Mesothelial cell of epicardium (in vitro differentiated cells): ENCODE measurements around the gene SLC45A2. TPM values are rescaled to one million over a fixed set of nuclear protein-coding genes. Genes with fewer than 3 reads are reported as not detected.

Source experiments
- DNase-seq, 2 experiments: peaks; one replicate each; pipeline ENCODE4 v3.0.0; 2021; ENCODE audit warnings: low spot score in 2 of 2; ENCODE audit not compliant: unreplicated experiment in 2 of 2
- H3K27ac Mint-ChIP-seq: 2 replicates; pipeline ENCODE4 v1.8.0; 2021; ENCODE audit warnings: mixed read lengths
- H3K27me3 Mint-ChIP-seq: 2 replicates; pipeline ENCODE4 v1.8.0; 2021; ENCODE audit warnings: low read depth, mixed read lengths
- H3K36me3 Mint-ChIP-seq: 2 replicates; pipeline ENCODE4 v1.8.0; 2021; ENCODE audit warnings: mixed read lengths
- H3K4me1 Mint-ChIP-seq: 2 replicates; pipeline ENCODE4 v1.8.0; 2021; ENCODE audit warnings: mixed read lengths
- H3K4me3 Mint-ChIP-seq: 2 replicates; pipeline ENCODE4 v1.8.0; 2021; ENCODE audit warnings: mild to moderate bottlenecking, moderate library complexity, mixed read lengths
- H3K9me3 Mint-ChIP-seq: 2 replicates; pipeline ENCODE4 v1.8.0; 2021; ENCODE audit warnings: mixed read lengths
- total RNA-seq: library from RNA; stranded (reverse); gene quantifications from 3 replicates; pipeline ENCODE4 v1.2.1, GENCODE V29; 2021
- TF ChIP-seq, protein P1 (sequence below): fragments of 200-600 bp; sonication (generic); IDR thresholded peaks from one replicate; pipeline ENCODE4 v1.5.0; 2021; ENCODE audit warnings: antibody characterized with exemption; ENCODE audit not compliant: unreplicated experiment

Gene SLC45A2
- total RNA-seq, 1 donor from 2014 or later = 0.63 TPM

DNA sequence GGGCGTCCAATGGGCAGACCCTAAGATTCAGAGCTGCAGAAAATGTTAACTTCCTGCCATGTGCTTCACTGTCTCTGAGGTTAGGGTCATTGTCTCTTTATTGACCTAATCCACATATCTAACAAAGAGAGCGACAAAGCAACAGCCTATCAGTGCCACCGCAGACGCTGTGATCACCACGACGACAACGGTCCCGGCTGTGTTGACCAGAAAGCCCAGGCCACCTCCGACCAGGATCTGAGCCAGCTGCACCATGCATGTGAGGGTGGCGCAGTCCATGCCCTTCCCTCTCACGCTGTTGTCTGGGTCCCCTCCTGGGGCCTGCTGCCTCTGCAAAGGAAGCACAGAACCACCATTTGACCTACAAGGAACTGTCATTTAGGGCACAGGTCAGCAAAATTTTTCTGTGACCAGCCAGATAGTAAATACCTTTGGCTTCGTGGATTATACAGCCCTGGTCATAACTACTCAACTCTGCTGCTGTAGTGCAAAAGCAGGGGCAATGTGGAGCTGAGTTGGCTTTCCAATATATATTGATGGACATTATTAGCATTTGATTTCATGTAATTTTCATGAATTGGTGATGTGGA, 39.9 kb downstream of the SLC45A2 start:
- TF ChIP-seq, protein P1, sequence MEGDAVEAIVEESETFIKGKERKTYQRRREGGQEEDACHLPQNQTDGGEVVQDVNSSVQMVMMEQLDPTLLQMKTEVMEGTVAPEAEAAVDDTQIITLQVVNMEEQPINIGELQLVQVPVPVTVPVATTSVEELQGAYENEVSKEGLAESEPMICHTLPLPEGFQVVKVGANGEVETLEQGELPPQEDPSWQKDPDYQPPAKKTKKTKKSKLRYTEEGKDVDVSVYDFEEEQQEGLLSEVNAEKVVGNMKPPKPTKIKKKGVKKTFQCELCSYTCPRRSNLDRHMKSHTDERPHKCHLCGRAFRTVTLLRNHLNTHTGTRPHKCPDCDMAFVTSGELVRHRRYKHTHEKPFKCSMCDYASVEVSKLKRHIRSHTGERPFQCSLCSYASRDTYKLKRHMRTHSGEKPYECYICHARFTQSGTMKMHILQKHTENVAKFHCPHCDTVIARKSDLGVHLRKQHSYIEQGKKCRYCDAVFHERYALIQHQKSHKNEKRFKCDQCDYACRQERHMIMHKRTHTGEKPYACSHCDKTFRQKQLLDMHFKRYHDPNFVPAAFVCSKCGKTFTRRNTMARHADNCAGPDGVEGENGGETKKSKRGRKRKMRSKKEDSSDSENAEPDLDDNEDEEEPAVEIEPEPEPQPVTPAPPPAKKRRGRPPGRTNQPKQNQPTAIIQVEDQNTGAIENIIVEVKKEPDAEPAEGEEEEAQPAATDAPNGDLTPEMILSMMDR = no peak
- H3K4me1 Mint-ChIP-seq = no peaks in the 10 kb centered on the region
- peaks cover 63% of the 10 kb centered on the region for H3K27me3 Mint-ChIP-seq
- DNase-seq = no peak
- H3K4me3 Mint-ChIP-seq = no peak overlapping the region
- H3K9me3 Mint-ChIP-seq = peaks cover 3% of the 10 kb centered on the region
- no peaks in the 10 kb centered on the region for H3K36me3 Mint-ChIP-seq
- H3K27ac Mint-ChIP-seq = no peak overlapping the region

DNA sequence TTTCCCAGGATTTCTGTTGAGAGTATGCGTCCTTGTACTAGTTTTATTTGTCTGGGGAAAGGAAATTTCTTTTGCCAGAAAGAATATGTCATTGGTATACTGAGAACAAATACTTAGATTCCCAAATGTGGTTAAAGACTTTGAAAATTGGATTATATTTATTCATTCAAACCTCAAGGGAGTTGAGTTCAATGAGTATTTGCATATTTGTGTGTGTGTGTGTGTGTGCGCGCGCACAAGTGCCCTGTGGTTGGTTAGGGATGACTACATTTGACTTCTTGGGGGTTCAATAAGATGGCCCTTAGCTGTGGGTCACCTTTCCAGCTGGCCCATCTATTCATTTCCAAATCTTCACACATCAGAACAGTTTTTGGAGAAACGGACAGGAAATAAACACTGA, 43.4 kb downstream of the SLC45A2 start:
- no peaks in the 10 kb centered on the region for H3K36me3 Mint-ChIP-seq
- TF ChIP-seq, protein P1 = no peak
- H3K27ac Mint-ChIP-seq = no peak overlapping the region
- peaks cover 1% of the 10 kb centered on the region for H3K4me1 Mint-ChIP-seq
- H3K9me3 Mint-ChIP-seq = no peaks in the 10 kb centered on the region
- no peak for DNase-seq
- no peak overlapping the region for H3K4me3 Mint-ChIP-seq
- H3K27me3 Mint-ChIP-seq = peaks cover 75% of the 10 kb centered on the region

DNA sequence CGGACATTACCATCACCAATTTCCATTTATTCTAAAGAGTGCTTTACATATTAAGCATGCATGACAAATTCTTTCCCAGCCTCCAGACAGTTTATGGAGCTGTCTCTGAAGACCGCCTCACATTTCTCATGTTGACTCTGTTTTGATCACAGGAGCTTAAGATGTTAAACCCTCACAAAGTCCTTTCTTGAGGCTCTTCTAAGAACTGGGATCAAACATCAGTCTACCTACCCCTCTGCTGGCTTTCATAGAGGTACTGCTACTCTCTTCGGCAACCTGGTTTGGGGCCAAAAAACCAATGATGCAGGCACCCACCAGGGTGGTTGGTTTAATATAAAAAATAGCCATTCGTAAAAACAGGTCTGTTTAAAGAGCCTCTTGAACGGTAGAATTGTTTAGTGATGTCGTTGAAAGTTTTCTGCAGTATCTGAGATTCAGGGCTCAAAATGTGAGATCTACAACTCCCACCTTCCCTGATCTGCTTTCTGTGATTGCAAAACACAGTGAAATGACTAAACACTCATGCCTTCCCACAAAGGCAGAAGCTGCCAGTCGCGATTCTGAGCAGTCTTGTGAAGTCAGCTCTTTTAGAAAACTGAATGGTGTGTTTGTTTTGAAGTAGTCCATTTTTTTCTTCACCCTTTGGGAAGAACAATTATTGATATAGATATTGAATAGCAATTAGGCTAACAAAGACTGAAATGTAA, 44.8 kb downstream of the SLC45A2 start:
- Mint-ChIP-seq H3K9me3 (no peaks in the 10 kb centered on the region), H3K4me1 (peaks cover 4% of the 10 kb centered on the region), H3K27me3 (peaks cover 77% of the 10 kb centered on the region), H3K36me3 (no peaks in the 10 kb centered on the region), H3K27ac (no peak overlapping the region), H3K4me3 (no peak overlapping the region)
- TF ChIP-seq, protein P1 = no peak
- no peak for DNase-seq

DNA sequence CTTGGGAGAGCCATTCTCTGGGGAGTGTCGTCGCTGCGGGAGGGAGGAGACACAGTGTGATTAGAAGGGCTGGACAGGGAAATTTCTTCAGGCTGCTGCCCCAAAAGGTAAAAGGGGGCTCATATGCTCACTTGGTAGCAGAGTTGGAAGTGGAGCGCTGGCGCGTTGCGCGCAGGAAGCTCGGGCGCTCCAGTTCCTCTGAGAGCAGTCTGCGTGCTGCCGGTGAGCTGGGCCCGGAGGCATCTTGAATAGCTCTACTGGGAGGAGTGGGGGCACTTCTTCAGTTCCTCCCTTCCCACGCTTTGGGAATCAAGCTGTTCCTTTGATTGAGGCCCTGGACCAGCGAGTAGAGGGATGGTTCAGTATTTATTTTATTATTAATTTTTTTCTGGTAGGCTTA, 45.6 kb downstream of the SLC45A2 start:
- no peaks in the 10 kb centered on the region for H3K36me3 Mint-ChIP-seq
- TF ChIP-seq, protein P1 = no peak
- H3K9me3 Mint-ChIP-seq = no peaks in the 10 kb centered on the region
- no peak overlapping the region for H3K4me3 Mint-ChIP-seq
- peaks cover 75% of the 10 kb centered on the region for H3K27me3 Mint-ChIP-seq
- DNase-seq = no peak
- no peak overlapping the region for H3K27ac Mint-ChIP-seq
- H3K4me1 Mint-ChIP-seq = peaks cover 4% of the 10 kb centered on the region

DNA sequence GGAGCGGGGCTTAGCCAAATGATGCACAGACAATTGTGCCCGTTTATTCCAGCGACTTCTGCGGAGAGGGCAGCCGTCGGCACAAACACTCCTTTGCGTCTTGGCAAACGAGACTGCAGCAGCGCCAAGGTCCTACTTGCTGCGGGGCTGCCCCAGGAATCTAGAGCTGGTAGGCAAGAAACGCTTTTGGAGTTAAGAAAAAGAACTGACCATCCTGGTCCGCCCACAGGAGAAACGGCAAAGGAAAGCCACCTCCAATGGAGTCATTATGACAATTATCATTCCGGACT, 46.0 kb downstream of the SLC45A2 start:
- H3K36me3 Mint-ChIP-seq = no peaks in the 10 kb centered on the region
- H3K9me3 Mint-ChIP-seq = no peaks in the 10 kb centered on the region
- TF ChIP-seq, protein P1 = no peak
- H3K4me3 Mint-ChIP-seq = no peak overlapping the region
- H3K27ac Mint-ChIP-seq = no peak overlapping the region
- H3K4me1 Mint-ChIP-seq = peaks cover 4% of the 10 kb centered on the region
- no peak for DNase-seq
- H3K27me3 Mint-ChIP-seq = peaks cover 74% of the 10 kb centered on the region
